ENCODE data around the gene TRIM66. TPM values are rescaled to one million over a fixed set of nuclear protein-coding genes. Genes with fewer than 3 reads are reported as not detected.

Gene TRIM66
- total RNA-seq, 2 experiments from 2014 or later: 4.4 to 19.0 TPM

GRCh38 chr11:8601376-8602133 is 80.9 kb downstream of the TRIM66 start:
- no peaks in the 10 kb centered on the region for H3K79me2 ChIP-seq (ENCODE audit: insufficient read depth, low read depth, low read length)
- no peaks in the 10 kb centered on the region for H3K36me3 ChIP-seq (ENCODE audit: insufficient read depth, low read length)
- H3K4me3 ChIP-seq (ENCODE audit: low read depth, low read length, poor library complexity, severe bottlenecking): no peak overlapping the region
- intact Hi-C loops (cut with micrococcal nuclease; ENCODE audit: unreplicated experiment): no loop called here
- no TSS peak for BruUV-seq (replicated peaks)
- H3K4me1 ChIP-seq (ENCODE audit: insufficient read depth, low read length, poor library complexity, severe bottlenecking): no peaks in the 10 kb centered on the region
- H3K27ac ChIP-seq (ENCODE audit: low read depth, low read length, poor library complexity, severe bottlenecking): no peak overlapping the region
- no peaks in the 10 kb centered on the region for H4K20me1 ChIP-seq (ENCODE audit: insufficient read depth, low read length)
- no peaks in the 10 kb centered on the region for H3K9me3 ChIP-seq (ENCODE audit: low read length)
- ChIA-PET POLR2A (no interaction called here), CTCF (ENCODE audit: unreplicated experiment) (no interaction called here)
- no peak overlapping the region for H2AFZ ChIP-seq (ENCODE audit: low read length)
- H3K9me2 ChIP-seq (ENCODE audit: insufficient read depth, low read length): no peaks in the 10 kb centered on the region
- no peak for DNase-seq (ENCODE audit: low spot score)
- H3K4me2 ChIP-seq (ENCODE audit: low read length): no peak overlapping the region
- TF ChIP-seq EZH2phosphoT487 (IDR thresholded peaks at IDR 0.05; ENCODE audit: borderline replicate concordance, low read depth, low read length): no peak
- no peak for TF ChIP-seq CTCF (conservative IDR thresholded peaks at IDR 0.05; ENCODE audit: low read length)

- POLR2A ChIA-PET: no interaction called here
- TF ChIP-seq EZH2phosphoT487 (IDR thresholded peaks at IDR 0.05; ENCODE audit: borderline replicate concordance, low read depth, low read length) (no peak), CTCF (conservative IDR thresholded peaks at IDR 0.05; ENCODE audit: low read length) (no peak)
- CTCF ChIA-PET (ENCODE audit: unreplicated experiment): no interaction called here
- BruUV-seq (replicated peaks): no TSS peak
- no peak overlapping the region for H3K27ac ChIP-seq (ENCODE audit: low read depth, low read length, poor library complexity, severe bottlenecking)
- no peak overlapping the region for H3K4me2 ChIP-seq (ENCODE audit: low read length)
- no peak overlapping the region for H3K4me3 ChIP-seq (ENCODE audit: low read depth, low read length, poor library complexity, severe bottlenecking)
- H3K79me2 ChIP-seq (ENCODE audit: insufficient read depth, low read depth, low read length): no peaks in the 10 kb centered on the region
- no peaks in the 10 kb centered on the region for H3K4me1 ChIP-seq (ENCODE audit: insufficient read depth, low read length, poor library complexity, severe bottlenecking)
- no peaks in the 10 kb centered on the region for H4K20me1 ChIP-seq (ENCODE audit: insufficient read depth, low read length)
- H3K36me3 ChIP-seq (ENCODE audit: insufficient read depth, low read length): no peaks in the 10 kb centered on the region
- no peaks in the 10 kb centered on the region for H3K9me3 ChIP-seq (ENCODE audit: low read length)
- H3K9me2 ChIP-seq (ENCODE audit: insufficient read depth, low read length): no peaks in the 10 kb centered on the region
- H2AFZ ChIP-seq (ENCODE audit: low read length): no peak overlapping the region
- no peak for DNase-seq (ENCODE audit: low spot score)
- intact Hi-C loops (cut with micrococcal nuclease; ENCODE audit: unreplicated experiment): no loop called here
These were observed 84.0 kb downstream of the TRIM66 start for GRCh38 chr11:8598506-8598905.

GRCh38 chr11:8597182-8597581 is 85.3 kb downstream of the TRIM66 start:
- Histone ChIP-seq H3K4me2 (ENCODE audit: low read length) (no peak overlapping the region), H3K36me3 (ENCODE audit: insufficient read depth, low read length) (no peaks in the 10 kb centered on the region), H3K4me1 (ENCODE audit: insufficient read depth, low read length, poor library complexity, severe bottlenecking) (no peaks in the 10 kb centered on the region), H3K9me2 (ENCODE audit: insufficient read depth, low read length) (no peaks in the 10 kb centered on the region), H4K20me1 (ENCODE audit: insufficient read depth, low read length) (no peaks in the 10 kb centered on the region), H3K9me3 (ENCODE audit: low read length) (no peaks in the 10 kb centered on the region), H2AFZ (ENCODE audit: low read length) (no peak overlapping the region), H3K27ac (ENCODE audit: low read depth, low read length, poor library complexity, severe bottlenecking) (no peak overlapping the region), H3K4me3 (ENCODE audit: low read depth, low read length, poor library complexity, severe bottlenecking) (no peak overlapping the region), H3K79me2 (ENCODE audit: insufficient read depth, low read depth, low read length) (no peaks in the 10 kb centered on the region)
- ChIA-PET CTCF (ENCODE audit: unreplicated experiment) (no interaction called here), POLR2A (no interaction called here)
- DNase-seq (ENCODE audit: low spot score): no peak
- BruUV-seq (replicated peaks): no TSS peak
- intact Hi-C loops (cut with micrococcal nuclease; ENCODE audit: unreplicated experiment): no loop called here
- no peak for TF ChIP-seq EZH2phosphoT487 (IDR thresholded peaks at IDR 0.05; ENCODE audit: borderline replicate concordance, low read depth, low read length)
- TF ChIP-seq CTCF (conservative IDR thresholded peaks at IDR 0.05; ENCODE audit: low read length): no peak
